MCF 10A (cell line): ENCODE results near the gene NEK9. TPM values are rescaled to one million over a fixed set of nuclear protein-coding genes. Genes with fewer than 3 reads are reported as not detected.

ENCODE experiments used
- Bru-seq: library from RNA; stranded (reverse); fragments of 400-500 nt; gene quantifications from one replicate; lab custom pipeline; 2021; lab: Mats Ljungman, UMichigan
- BruChase-seq, 2 experiments: library from RNA; stranded (reverse); fragments of 400-500 nt; gene quantifications; one replicate each; lab custom pipeline; 2021; lab: Mats Ljungman, UMichigan
- BruUV-seq: library from RNA; stranded (reverse); fragments of 400-500 nt; replicated peaks from 2 replicates; lab custom pipeline; 2021; lab: Mats Ljungman, UMichigan
- CTCF ChIA-PET: fragments of 300-600 bp; sonication (Branson Sonifier 250); formaldehyde crosslinking; extraction: SDS; loops from one replicate; lab custom pipeline; 2021; ENCODE audit warnings: antibody characterized with exemption, inconsistent platforms; lab: Yijun Ruan, JAX
- POLR2A ChIA-PET: fragments of 300-600, 350-650 bp; sonication (Branson Sonifier 250); formaldehyde crosslinking; extraction: SDS; loops from one replicate; lab custom pipeline; 2020; ENCODE audit warnings: antibody characterized with exemption, inconsistent platforms; lab: Yijun Ruan, JAX
- DNase-seq: peaks from one replicate; pipeline ENCODE4 v3.0.0-alpha.2; 2018; ENCODE audit not compliant: unreplicated experiment
- H3K27ac Mint-ChIP-seq: one replicate; pipeline ENCODE4 v1.8.0; 2022; ENCODE audit warnings: mild to moderate bottlenecking, low read depth, mixed read lengths; ENCODE audit not compliant: unreplicated experiment
- H3K27me3 Mint-ChIP-seq: one replicate; pipeline ENCODE4 v1.8.0; 2022; ENCODE audit warnings: mixed read lengths; ENCODE audit not compliant: insufficient read depth, unreplicated experiment
- H3K36me3 Mint-ChIP-seq: one replicate; pipeline ENCODE4 v1.8.0; 2022; ENCODE audit warnings: mild to moderate bottlenecking, moderate library complexity, mixed read lengths; ENCODE audit not compliant: insufficient read depth, unreplicated experiment
- H3K4me1 Mint-ChIP-seq: one replicate; pipeline ENCODE4 v1.8.0; 2022; ENCODE audit warnings: mixed read lengths; ENCODE audit not compliant: insufficient read depth, unreplicated experiment
- H3K4me3 Mint-ChIP-seq: one replicate; pipeline ENCODE4 v1.8.0; 2022; ENCODE audit warnings: mild to moderate bottlenecking, moderate library complexity, mixed read lengths; ENCODE audit not compliant: unreplicated experiment
- H3K9me3 Mint-ChIP-seq: one replicate; pipeline ENCODE4 v1.8.0; 2022; ENCODE audit warnings: mixed read lengths; ENCODE audit not compliant: unreplicated experiment
- intact Hi-C: fragments of 100-400 bp; cut with micrococcal nuclease; formaldehyde crosslinking; loops from 2 replicates; pipeline ENCODE4 v1.14.1; 2022
- long read RNA-seq: library from polyadenylated mRNA; stranded (forward); transcript quantifications from one replicate; pipeline ENCODE4 v2.0.0, GENCODE V29; 2022
- total RNA-seq: library from RNA; stranded (reverse); gene quantifications from 2 replicates; pipeline ENCODE4 v1.2.3, GENCODE V29; 2022
- TF ChIP-seq, protein P1 (sequence below): fragments of 200-600 bp; IDR thresholded peaks from one replicate; pipeline ENCODE4 v1.8.0; 2022; ENCODE audit warnings: antibody characterized with exemption, mild to moderate bottlenecking; ENCODE audit not compliant: unreplicated experiment

The NEK9 gene
- total RNA-seq (112 and 113 TPM in 2 replicates), Bru-seq, nascent RNA (percentile 85 among the genes with signal in this experiment), BruChase-seq, experiment 1, labeled RNA remaining after a 6-hour chase (percentile 92 among the genes with signal in this experiment), BruChase-seq, experiment 2, labeled RNA remaining after a 2-hour chase (percentile 88 among the genes with signal in this experiment)
- long read RNA-seq, full-length matches to known transcripts: 5 of 45 reads
- long read RNA-seq, partial matches to known transcripts: 2 of 45 reads
- long read RNA-seq, other reads (novel, unspliced or antisense): 38 of 45 reads

DNA sequence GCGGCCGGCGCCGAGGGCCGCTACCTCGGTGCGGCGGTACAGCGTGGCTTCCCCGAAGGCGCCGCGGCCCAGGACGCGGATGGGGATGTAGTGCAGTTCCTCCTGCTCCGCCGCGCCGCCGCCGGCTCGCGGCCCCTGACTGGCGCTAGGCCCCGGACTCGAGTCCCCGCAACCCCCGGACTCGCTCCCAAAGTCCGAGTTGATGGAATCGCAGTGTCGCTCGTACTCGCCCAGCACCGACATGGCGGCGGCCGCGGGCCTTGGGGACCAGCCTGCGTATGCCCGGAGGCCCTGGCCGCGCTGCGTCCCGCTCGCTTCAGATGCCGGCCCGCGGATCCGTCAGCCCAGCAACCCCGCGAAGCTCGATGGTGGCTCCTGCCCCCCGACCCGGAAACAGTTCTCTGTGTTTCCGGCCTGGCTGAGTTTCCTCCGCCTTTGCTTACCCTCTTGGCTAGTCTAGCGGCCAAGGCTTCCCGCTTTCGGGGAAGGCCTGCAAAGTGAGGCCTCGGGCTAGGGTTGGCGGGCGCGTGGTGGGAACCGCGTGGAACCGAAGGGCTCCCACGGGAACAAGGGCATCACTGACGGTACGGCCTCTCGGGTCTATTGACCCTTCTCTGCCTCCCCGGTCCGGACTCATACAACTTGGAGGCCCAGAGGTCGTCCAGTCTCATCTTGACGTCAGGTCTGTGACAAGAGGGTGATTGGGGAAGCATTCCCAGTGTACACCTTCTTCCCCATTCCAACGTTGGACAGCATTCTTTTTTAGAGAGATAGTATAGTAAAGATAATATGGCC is at the start of gene NEK9:
NEK9 (minus strand) TSS at position 370 of the 795 bp plus-strand sequence; CDS start at position 243, 127 bp downstream.
- CTCF ChIA-PET: interaction anchor here (0.6 to 3.3 kb wide), 11 partner anchors 48 to 434 kb away, joined by 3 to 17 read pairs (median 5); no protein-coding TSS in a partner anchor
- Mint-ChIP-seq H3K4me1 (peaks cover 33% of the 10 kb centered on the region), H3K36me3 (peaks cover 64% of the 10 kb centered on the region), H3K9me3 (no peaks in the 10 kb centered on the region), H3K27ac (peak within 1 kb of the TSS; percentile 99), H3K27me3 (no peaks in the 10 kb centered on the region), H3K4me3 (peak within 1 kb of the TSS; percentile 72)
- POLR2A ChIA-PET: interaction anchor here (0.7 to 11.5 kb wide), 34 partner anchors 8 to 534 kb away, joined by 3 to 274 read pairs (median 4); partner anchors contain the start of genes ACYP1, ERG28, FOS and TTLL5
- TSS peak; percentile 65 for BruUV-seq
- TF ChIP-seq, protein P1, sequence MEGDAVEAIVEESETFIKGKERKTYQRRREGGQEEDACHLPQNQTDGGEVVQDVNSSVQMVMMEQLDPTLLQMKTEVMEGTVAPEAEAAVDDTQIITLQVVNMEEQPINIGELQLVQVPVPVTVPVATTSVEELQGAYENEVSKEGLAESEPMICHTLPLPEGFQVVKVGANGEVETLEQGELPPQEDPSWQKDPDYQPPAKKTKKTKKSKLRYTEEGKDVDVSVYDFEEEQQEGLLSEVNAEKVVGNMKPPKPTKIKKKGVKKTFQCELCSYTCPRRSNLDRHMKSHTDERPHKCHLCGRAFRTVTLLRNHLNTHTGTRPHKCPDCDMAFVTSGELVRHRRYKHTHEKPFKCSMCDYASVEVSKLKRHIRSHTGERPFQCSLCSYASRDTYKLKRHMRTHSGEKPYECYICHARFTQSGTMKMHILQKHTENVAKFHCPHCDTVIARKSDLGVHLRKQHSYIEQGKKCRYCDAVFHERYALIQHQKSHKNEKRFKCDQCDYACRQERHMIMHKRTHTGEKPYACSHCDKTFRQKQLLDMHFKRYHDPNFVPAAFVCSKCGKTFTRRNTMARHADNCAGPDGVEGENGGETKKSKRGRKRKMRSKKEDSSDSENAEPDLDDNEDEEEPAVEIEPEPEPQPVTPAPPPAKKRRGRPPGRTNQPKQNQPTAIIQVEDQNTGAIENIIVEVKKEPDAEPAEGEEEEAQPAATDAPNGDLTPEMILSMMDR: no peak
- peak; percentile 88 for DNase-seq
- intact Hi-C loops: loop anchor here (10.0 kb wide), 2 partner anchors 358 to 518 kb away; no protein-coding TSS in a partner anchor

DNA sequence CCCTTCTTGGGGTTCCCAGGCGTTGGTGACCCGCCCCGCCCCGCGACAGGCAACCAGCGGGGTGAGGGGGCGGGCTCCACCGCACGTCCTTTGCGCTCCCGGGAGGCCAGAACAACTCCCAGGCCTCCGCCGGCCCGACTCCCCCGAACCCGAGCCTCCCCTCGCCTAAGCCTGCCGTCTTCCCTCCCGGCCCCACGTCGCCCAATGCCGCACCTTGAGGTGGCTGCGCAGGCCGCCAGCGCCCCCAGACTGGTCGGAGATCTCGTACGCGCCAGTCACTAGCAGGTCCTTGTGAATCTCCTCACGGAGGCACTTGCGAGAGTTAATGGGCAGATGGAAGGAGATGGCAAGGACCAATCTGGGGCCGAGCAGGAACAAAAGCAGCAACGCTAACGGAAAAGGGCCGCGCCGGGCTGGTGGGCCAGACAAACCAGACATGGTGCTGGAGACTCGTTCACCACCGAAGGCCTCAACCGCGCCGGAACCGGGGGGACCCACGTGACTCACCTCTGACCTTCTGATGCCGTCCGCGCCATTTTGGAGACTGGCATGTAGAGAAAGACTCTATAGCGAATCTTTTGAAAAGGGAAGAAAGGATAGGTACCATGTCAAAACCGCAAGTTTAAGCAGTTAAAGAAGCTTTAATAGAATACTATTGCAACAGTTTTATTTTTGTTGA is 49.4 kb upstream of the NEK9 start, which contains the start of gene TMED10:
TMED10 (minus strand) TSS at position 471 of the 679 bp plus-strand sequence; CDS start at position 438, 33 bp downstream.
- H3K9me3 Mint-ChIP-seq: no peaks in the 10 kb centered on the region
- H3K36me3 Mint-ChIP-seq: peaks cover 19% of the 10 kb centered on the region
- peak within 1 kb of the TSS; percentile 98 for H3K4me3 Mint-ChIP-seq
- BruUV-seq: TSS peak; percentile 59
- H3K4me1 Mint-ChIP-seq: peaks cover 22% of the 10 kb centered on the region
- DNase-seq: peak; percentile 93
- ChIA-PET CTCF (interaction anchor here (0.6 to 1.9 kb wide), 4 partner anchors 28 to 119 kb away, joined by 3 to 5 read pairs (median 4); no protein-coding TSS in a partner anchor), POLR2A (interaction anchor here (0.6 to 5.8 kb wide), 34 partner anchors 8 to 348 kb away, joined by 3 to 80 read pairs (median 6); partner anchors contain the start of genes FOS and NEK9)
- TF ChIP-seq, protein P1: no peak
- intact Hi-C loops: loop anchor here (1.0 kb wide), 1 partner anchor 120 kb away; no protein-coding TSS in a partner anchor
- no peaks in the 10 kb centered on the region for H3K27me3 Mint-ChIP-seq
- H3K27ac Mint-ChIP-seq: peak within 1 kb of the TSS; percentile 99

DNA sequence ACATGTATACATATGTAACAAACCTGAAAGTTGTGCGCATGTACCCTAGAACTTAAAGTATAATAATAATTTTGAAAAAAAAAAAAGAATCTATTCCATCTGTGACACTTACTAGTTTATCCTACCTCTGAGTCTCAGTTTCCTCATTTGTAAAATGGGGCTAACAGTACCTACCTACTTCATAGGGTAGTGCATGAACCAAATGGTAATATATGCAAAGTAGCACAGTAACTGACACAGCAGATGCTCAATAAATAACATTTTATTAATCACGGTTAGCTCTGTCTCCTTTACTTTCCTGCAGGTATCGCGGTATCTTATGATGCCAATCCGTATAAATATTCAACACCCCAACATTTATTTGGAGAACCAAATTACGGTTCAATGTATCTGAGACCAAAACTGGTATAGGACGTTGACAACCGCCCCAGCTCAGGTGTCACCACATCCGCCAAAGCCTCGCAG is 48.9 kb upstream of the NEK9 start:
- Mint-ChIP-seq H3K4me1 (peaks cover 28% of the 10 kb centered on the region), H3K27ac (peak overlapping the region; percentile 99), H3K27me3 (no peaks in the 10 kb centered on the region), H3K9me3 (no peaks in the 10 kb centered on the region), H3K36me3 (peaks cover 19% of the 10 kb centered on the region), H3K4me3 (peak overlapping the region; percentile 98)
- ChIA-PET POLR2A (interaction anchor here (0.6 to 5.8 kb wide), 27 partner anchors 8 to 349 kb away, joined by 3 to 80 read pairs (median 8); partner anchors contain the start of genes FOS and NEK9), CTCF (interaction anchor here (0.6 to 1.9 kb wide), 5 partner anchors 12 to 108 kb away, joined by 3 to 5 read pairs (median 3); no protein-coding TSS in a partner anchor)
- DNase-seq: no peak
- BruUV-seq: no TSS peak
- intact Hi-C loops: loop anchor here (1.0 kb wide), 3 partner anchors 84 to 121 kb away; partner anchors contain the start of gene FOS
- TF ChIP-seq, protein P1: no peak
